WTC11 (cell line): ENCODE results near the gene SULT2B1. TPM values are rescaled to one million over a fixed set of nuclear protein-coding genes. Genes with fewer than 3 reads are reported as not detected.
A peak's percentile ranks its signal among the peaks of the same experiment; 100 is the strongest.

Source experiments
- ATAC-seq: fragments of 200-7000 bp; cut with Tn5 transposase; 2 replicates; pipeline ENCODE4 v1.10.0; 2021; ENCODE audit warnings: mild to moderate bottlenecking, moderate library complexity
- CTCF ChIA-PET: fragments of 300-600 bp; sonication (Branson Sonifier 250); formaldehyde crosslinking; loops from one replicate; lab custom pipeline; 2021; ENCODE audit warnings: antibody characterized with exemption; lab: Charles Lee
- POLR2A ChIA-PET: fragments of 350-600 bp; sonication (Branson Sonifier 250); formaldehyde crosslinking; loops from one replicate; lab custom pipeline; 2021; ENCODE audit warnings: antibody characterized with exemption; lab: Charles Lee
- DNase-seq: peaks from one replicate; pipeline ENCODE4 v3.0.0; 2021; ENCODE audit warnings: low spot score
- H3K27ac Mint-ChIP-seq: 2 replicates; pipeline ENCODE4 v1.8.0; 2021; ENCODE audit warnings: mixed read lengths
- H3K27me3 Mint-ChIP-seq: 2 replicates; pipeline ENCODE4 v1.8.0; 2021; ENCODE audit warnings: low read depth, mild to moderate bottlenecking, moderate library complexity, mixed read lengths
- H3K36me3 Mint-ChIP-seq: 2 replicates; pipeline ENCODE4 v1.8.0; 2021; ENCODE audit warnings: mixed read lengths
- H3K4me1 Mint-ChIP-seq: 2 replicates; pipeline ENCODE4 v1.8.0; 2022; ENCODE audit warnings: mixed read lengths
- H3K4me3 Mint-ChIP-seq: 2 replicates; pipeline ENCODE4 v1.8.0; 2021; ENCODE audit warnings: mild to moderate bottlenecking, moderate library complexity, mixed read lengths
- H3K9me3 Mint-ChIP-seq: 2 replicates; pipeline ENCODE4 v1.8.0; 2021; ENCODE audit warnings: mixed read lengths
- ATF1 ChIP-seq: sonication (generic); formaldehyde crosslinking; IDR thresholded peaks from 2 replicates; pipeline ENCODE4 v1.8.1; 2023; ENCODE audit warnings: mild to moderate bottlenecking, moderate library complexity, missing genetic modification reagents
- CBFB ChIP-seq: sonication (generic); formaldehyde crosslinking; IDR thresholded peaks from 2 replicates; pipeline ENCODE4 v1.8.1; 2022; ENCODE audit warnings: mild to moderate bottlenecking, low read depth, missing genetic modification reagents
- ESRRA ChIP-seq: sonication (generic); formaldehyde crosslinking; IDR thresholded peaks from 2 replicates; pipeline ENCODE4 v1.8.1; 2022; ENCODE audit warnings: mild to moderate bottlenecking, missing genetic modification reagents, borderline replicate concordance
- ETV6 ChIP-seq: sonication (generic); formaldehyde crosslinking; IDR thresholded peaks from 2 replicates; pipeline ENCODE4 v1.8.1; 2022; ENCODE audit warnings: mild to moderate bottlenecking, missing genetic modification reagents
- IRF2 ChIP-seq: sonication (generic); formaldehyde crosslinking; IDR thresholded peaks from 2 replicates; pipeline ENCODE4 v1.8.0; 2022; ENCODE audit warnings: low read depth, missing genetic modification reagents, borderline replicate concordance
- NFATC4 ChIP-seq: fragments of 250-450 bp; sonication (Bioruptor Pico); IDR thresholded peaks from 2 replicates; pipeline ENCODE4 v1.9.0; 2021; ENCODE audit warnings: mild to moderate bottlenecking
- NFE2L1 ChIP-seq: sonication (generic); formaldehyde crosslinking; IDR thresholded peaks from 2 replicates; pipeline ENCODE4 v1.8.1; 2023; ENCODE audit warnings: missing genetic modification reagents
- NR1H2 ChIP-seq: sonication (generic); formaldehyde crosslinking; IDR thresholded peaks from 2 replicates; pipeline ENCODE4 v1.9.0; 2021; ENCODE audit warnings: mild to moderate bottlenecking, moderate library complexity, missing genetic modification reagents
- OVOL2 ChIP-seq: fragments of 250-450 bp; sonication (Bioruptor Pico); IDR thresholded peaks from 2 replicates; pipeline ENCODE4 v1.9.0; 2021; ENCODE audit warnings: mild to moderate bottlenecking, borderline replicate concordance
- SMAD4 ChIP-seq: sonication (generic); formaldehyde crosslinking; IDR thresholded peaks from 2 replicates; pipeline ENCODE4 v1.8.0; 2022; ENCODE audit warnings: mild to moderate bottlenecking, missing genetic modification reagents
- SP1 ChIP-seq: sonication (generic); formaldehyde crosslinking; conservative IDR thresholded peaks from 2 replicates; pipeline ENCODE4 v1.8.1; 2022; ENCODE audit warnings: missing genetic modification reagents
- TCF7 ChIP-seq: sonication (generic); formaldehyde crosslinking; IDR thresholded peaks from 2 replicates; pipeline ENCODE4 v1.8.0; 2022; ENCODE audit warnings: mild to moderate bottlenecking, low read depth, missing genetic modification reagents, moderate library complexity
- TP53 ChIP-seq: sonication (generic); formaldehyde crosslinking; IDR thresholded peaks from 2 replicates; pipeline ENCODE4 v1.8.1; 2023; ENCODE audit warnings: mild to moderate bottlenecking, missing genetic modification reagents
- ZNF121 ChIP-seq: sonication (generic); formaldehyde crosslinking; IDR thresholded peaks from 2 replicates; pipeline ENCODE4 v1.8.0; 2023; ENCODE audit warnings: missing genetic modification reagents
- ZNF138 ChIP-seq: sonication (generic); formaldehyde crosslinking; conservative IDR thresholded peaks from 2 replicates; pipeline ENCODE4 v1.8.1; 2022; ENCODE audit warnings: mild to moderate bottlenecking, moderate library complexity, missing genetic modification reagents
- ZNF263 ChIP-seq: sonication (generic); formaldehyde crosslinking; IDR thresholded peaks from 2 replicates; pipeline ENCODE4 v1.8.1; 2022; ENCODE audit warnings: low read depth, mild to moderate bottlenecking, moderate library complexity, missing genetic modification reagents
- ZNF423 ChIP-seq: fragments of 250-450 bp; sonication (Bioruptor Pico); IDR thresholded peaks from 2 replicates; pipeline ENCODE4 v2.1.2; 2022; ENCODE audit warnings: mild to moderate bottlenecking, moderate library complexity
- total RNA-seq: library from RNA; stranded (reverse); gene quantifications from 3 replicates; pipeline ENCODE4 v1.2.3, GENCODE V29; 2021
- TF ChIP-seq, protein P1 (sequence below): sonication (generic); formaldehyde crosslinking; IDR thresholded peaks from 2 replicates; pipeline ENCODE4 v1.8.1; 2023; ENCODE audit warnings: mild to moderate bottlenecking, missing genetic modification reagents
- TF ChIP-seq, protein P2 (sequence below): fragments of 250-450 bp; sonication (Bioruptor Pico); IDR thresholded peaks from 2 replicates; pipeline ENCODE4 v1.8.0; 2021; ENCODE audit warnings: mild to moderate bottlenecking
- TF ChIP-seq, protein P3 (sequence below): sonication (generic); formaldehyde crosslinking; IDR thresholded peaks from 2 replicates; pipeline ENCODE4 v1.8.0; 2023; ENCODE audit warnings: mild to moderate bottlenecking, missing genetic modification reagents
- TF ChIP-seq, protein P4 (sequence below): sonication (generic); formaldehyde crosslinking; IDR thresholded peaks from 2 replicates; pipeline ENCODE4 v1.8.0; 2022; ENCODE audit warnings: missing genetic modification reagents
- TF ChIP-seq, protein P5 (sequence below): sonication (generic); formaldehyde crosslinking; IDR thresholded peaks from 2 replicates; pipeline ENCODE4 v1.8.1; 2023; ENCODE audit warnings: mild to moderate bottlenecking, moderate library complexity, missing genetic modification reagents
- TF ChIP-seq, protein P6 (sequence below): sonication (generic); formaldehyde crosslinking; IDR thresholded peaks from 2 replicates; pipeline ENCODE4 v1.8.1; 2023; ENCODE audit warnings: mild to moderate bottlenecking, missing genetic modification reagents, moderate library complexity
- TF ChIP-seq, protein P7 (sequence below): sonication (generic); formaldehyde crosslinking; conservative IDR thresholded peaks from 2 replicates; pipeline ENCODE4 v1.8.1; 2023; ENCODE audit warnings: mild to moderate bottlenecking, low read depth, missing genetic modification reagents, moderate library complexity

The SULT2B1 gene
- total RNA-seq, 1 experiment from 2014 or later, result 0.96 TPM

DNA sequence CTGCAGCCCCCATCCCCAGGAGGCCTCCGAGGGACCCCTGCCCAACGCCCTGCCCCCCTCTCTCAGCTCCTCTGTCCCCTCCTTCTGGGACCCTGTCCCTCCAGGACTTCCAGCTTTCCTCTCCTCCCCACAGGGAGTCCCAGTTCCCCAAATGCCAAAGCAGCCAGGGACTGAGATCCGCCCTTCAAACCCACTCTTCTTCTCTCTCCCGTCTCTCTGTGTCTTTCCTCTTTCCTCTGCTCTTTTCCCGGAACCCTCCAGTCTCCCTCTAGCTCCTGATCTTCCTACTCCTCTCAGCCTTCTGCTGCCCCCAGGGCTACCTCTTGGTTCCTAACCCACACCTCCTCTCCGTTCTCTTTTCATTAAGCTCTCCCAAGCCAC lies 93.6 kb downstream of the SULT2B1 start:
- no peak; the same call in none of the 2 replicates for ATAC-seq
- no peak for TF ChIP-seq ZNF121 (CRISPR knock-in tag)
- TF ChIP-seq, protein P1, sequence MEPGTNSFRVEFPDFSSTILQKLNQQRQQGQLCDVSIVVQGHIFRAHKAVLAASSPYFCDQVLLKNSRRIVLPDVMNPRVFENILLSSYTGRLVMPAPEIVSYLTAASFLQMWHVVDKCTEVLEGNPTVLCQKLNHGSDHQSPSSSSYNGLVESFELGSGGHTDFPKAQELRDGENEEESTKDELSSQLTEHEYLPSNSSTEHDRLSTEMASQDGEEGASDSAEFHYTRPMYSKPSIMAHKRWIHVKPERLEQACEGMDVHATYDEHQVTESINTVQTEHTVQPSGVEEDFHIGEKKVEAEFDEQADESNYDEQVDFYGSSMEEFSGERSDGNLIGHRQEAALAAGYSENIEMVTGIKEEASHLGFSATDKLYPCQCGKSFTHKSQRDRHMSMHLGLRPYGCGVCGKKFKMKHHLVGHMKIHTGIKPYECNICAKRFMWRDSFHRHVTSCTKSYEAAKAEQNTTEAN, result no peak
- TF ChIP-seq, protein P2, sequence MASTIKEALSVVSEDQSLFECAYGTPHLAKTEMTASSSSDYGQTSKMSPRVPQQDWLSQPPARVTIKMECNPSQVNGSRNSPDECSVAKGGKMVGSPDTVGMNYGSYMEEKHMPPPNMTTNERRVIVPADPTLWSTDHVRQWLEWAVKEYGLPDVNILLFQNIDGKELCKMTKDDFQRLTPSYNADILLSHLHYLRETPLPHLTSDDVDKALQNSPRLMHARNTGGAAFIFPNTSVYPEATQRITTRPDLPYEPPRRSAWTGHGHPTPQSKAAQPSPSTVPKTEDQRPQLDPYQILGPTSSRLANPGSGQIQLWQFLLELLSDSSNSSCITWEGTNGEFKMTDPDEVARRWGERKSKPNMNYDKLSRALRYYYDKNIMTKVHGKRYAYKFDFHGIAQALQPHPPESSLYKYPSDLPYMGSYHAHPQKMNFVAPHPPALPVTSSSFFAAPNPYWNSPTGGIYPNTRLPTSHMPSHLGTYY (CRISPR knock-in tag), result no peak
- TF ChIP-seq ATF1 (CRISPR knock-in tag), result no peak
- TF ChIP-seq, protein P3, sequence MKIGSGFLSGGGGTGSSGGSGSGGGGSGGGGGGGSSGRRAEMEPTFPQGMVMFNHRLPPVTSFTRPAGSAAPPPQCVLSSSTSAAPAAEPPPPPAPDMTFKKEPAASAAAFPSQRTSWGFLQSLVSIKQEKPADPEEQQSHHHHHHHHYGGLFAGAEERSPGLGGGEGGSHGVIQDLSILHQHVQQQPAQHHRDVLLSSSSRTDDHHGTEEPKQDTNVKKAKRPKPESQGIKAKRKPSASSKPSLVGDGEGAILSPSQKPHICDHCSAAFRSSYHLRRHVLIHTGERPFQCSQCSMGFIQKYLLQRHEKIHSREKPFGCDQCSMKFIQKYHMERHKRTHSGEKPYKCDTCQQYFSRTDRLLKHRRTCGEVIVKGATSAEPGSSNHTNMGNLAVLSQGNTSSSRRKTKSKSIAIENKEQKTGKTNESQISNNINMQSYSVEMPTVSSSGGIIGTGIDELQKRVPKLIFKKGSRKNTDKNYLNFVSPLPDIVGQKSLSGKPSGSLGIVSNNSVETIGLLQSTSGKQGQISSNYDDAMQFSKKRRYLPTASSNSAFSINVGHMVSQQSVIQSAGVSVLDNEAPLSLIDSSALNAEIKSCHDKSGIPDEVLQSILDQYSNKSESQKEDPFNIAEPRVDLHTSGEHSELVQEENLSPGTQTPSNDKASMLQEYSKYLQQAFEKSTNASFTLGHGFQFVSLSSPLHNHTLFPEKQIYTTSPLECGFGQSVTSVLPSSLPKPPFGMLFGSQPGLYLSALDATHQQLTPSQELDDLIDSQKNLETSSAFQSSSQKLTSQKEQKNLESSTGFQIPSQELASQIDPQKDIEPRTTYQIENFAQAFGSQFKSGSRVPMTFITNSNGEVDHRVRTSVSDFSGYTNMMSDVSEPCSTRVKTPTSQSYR (CRISPR knock-in tag), result no peak
- no peak for TF ChIP-seq IRF2
- no peak for TF ChIP-seq OVOL2
- no peak for TF ChIP-seq ZNF138 (CRISPR knock-in tag)
- no peak for TF ChIP-seq ETV6
- TF ChIP-seq, protein P4, sequence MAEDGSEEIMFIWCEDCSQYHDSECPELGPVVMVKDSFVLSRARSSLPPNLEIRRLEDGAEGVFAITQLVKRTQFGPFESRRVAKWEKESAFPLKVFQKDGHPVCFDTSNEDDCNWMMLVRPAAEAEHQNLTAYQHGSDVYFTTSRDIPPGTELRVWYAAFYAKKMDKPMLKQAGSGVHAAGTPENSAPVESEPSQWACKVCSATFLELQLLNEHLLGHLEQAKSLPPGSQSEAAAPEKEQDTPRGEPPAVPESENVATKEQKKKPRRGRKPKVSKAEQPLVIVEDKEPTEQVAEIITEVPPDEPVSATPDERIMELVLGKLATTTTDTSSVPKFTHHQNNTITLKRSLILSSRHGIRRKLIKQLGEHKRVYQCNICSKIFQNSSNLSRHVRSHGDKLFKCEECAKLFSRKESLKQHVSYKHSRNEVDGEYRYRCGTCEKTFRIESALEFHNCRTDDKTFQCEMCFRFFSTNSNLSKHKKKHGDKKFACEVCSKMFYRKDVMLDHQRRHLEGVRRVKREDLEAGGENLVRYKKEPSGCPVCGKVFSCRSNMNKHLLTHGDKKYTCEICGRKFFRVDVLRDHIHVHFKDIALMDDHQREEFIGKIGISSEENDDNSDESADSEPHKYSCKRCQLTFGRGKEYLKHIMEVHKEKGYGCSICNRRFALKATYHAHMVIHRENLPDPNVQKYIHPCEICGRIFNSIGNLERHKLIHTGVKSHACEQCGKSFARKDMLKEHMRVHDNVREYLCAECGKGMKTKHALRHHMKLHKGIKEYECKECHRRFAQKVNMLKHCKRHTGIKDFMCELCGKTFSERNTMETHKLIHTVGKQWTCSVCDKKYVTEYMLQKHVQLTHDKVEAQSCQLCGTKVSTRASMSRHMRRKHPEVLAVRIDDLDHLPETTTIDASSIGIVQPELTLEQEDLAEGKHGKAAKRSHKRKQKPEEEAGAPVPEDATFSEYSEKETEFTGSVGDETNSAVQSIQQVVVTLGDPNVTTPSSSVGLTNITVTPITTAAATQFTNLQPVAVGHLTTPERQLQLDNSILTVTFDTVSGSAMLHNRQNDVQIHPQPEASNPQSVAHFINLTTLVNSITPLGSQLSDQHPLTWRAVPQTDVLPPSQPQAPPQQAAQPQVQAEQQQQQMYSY (CRISPR knock-in tag), result peak; percentile 91
- 0 out of 2 replicates have a peak, but pooled peaks have one; percentile 19 for TF ChIP-seq NFE2L1 (CRISPR knock-in tag)
- TF ChIP-seq, protein P5, sequence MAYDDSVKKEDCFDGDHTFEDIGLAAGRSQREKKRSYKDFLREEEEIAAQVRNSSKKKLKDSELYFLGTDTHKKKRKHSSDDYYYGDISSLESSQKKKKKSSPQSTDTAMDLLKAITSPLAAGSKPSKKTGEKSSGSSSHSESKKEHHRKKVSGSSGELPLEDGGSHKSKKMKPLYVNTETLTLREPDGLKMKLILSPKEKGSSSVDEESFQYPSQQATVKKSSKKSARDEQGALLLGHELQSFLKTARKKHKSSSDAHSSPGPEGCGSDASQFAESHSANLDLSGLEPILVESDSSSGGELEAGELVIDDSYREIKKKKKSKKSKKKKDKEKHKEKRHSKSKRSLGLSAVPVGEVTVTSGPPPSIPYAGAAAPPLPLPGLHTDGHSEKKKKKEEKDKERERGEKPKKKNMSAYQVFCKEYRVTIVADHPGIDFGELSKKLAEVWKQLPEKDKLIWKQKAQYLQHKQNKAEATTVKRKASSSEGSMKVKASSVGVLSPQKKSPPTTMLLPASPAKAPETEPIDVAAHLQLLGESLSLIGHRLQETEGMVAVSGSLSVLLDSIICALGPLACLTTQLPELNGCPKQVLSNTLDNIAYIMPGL, result no peak
- TF ChIP-seq TP53 (CRISPR knock-in tag), result no peak
- TF ChIP-seq, protein P6, sequence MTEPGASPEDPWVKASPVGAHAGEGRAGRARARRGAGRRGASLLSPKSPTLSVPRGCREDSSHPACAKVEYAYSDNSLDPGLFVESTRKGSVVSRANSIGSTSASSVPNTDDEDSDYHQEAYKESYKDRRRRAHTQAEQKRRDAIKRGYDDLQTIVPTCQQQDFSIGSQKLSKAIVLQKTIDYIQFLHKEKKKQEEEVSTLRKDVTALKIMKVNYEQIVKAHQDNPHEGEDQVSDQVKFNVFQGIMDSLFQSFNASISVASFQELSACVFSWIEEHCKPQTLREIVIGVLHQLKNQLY, result no peak
- TF ChIP-seq ZNF263 (CRISPR knock-in tag), result peak; percentile 66; the same call in 1 of the 2 replicates
- TF ChIP-seq, protein P7, sequence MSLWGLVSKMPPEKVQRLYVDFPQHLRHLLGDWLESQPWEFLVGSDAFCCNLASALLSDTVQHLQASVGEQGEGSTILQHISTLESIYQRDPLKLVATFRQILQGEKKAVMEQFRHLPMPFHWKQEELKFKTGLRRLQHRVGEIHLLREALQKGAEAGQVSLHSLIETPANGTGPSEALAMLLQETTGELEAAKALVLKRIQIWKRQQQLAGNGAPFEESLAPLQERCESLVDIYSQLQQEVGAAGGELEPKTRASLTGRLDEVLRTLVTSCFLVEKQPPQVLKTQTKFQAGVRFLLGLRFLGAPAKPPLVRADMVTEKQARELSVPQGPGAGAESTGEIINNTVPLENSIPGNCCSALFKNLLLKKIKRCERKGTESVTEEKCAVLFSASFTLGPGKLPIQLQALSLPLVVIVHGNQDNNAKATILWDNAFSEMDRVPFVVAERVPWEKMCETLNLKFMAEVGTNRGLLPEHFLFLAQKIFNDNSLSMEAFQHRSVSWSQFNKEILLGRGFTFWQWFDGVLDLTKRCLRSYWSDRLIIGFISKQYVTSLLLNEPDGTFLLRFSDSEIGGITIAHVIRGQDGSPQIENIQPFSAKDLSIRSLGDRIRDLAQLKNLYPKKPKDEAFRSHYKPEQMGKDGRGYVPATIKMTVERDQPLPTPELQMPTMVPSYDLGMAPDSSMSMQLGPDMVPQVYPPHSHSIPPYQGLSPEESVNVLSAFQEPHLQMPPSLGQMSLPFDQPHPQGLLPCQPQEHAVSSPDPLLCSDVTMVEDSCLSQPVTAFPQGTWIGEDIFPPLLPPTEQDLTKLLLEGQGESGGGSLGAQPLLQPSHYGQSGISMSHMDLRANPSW, result no peak
- TF ChIP-seq CBFB (CRISPR knock-in tag), result no peak
- no peak for TF ChIP-seq ESRRA (CRISPR knock-in tag)
- no peak for TF ChIP-seq NR1H2 (CRISPR knock-in tag)
- TF ChIP-seq TCF7, result no peak
- no peak for TF ChIP-seq NFATC4 (CRISPR knock-in tag)
- TF ChIP-seq ZNF423 (CRISPR knock-in tag), result no peak
- no peak for TF ChIP-seq SP1 (CRISPR knock-in tag)
- TF ChIP-seq SMAD4 (CRISPR knock-in tag), result no peak
- peak; percentile 41 for DNase-seq
- CTCF ChIA-PET, result interaction anchor here (0.7 to 2.4 kb wide), 39 partner anchors 9 to 580 kb away, joined by 3 to 41 read pairs (median 5); partner anchors contain the start of genes BCAT2, DBP, FUT2 and GYS1
- Mint-ChIP-seq H3K27me3 (peaks cover 2% of the 10 kb centered on the region), H3K4me3 (peak overlapping the region; percentile 85), H3K9me3 (no peaks in the 10 kb centered on the region), H3K4me1 (peaks cover 9% of the 10 kb centered on the region), H3K36me3 (peaks cover 3% of the 10 kb centered on the region; the same call in 1 of the 2 replicates), H3K27ac (peak overlapping the region; percentile 84)
- POLR2A ChIA-PET, result interaction anchor here (0.7 to 2.7 kb wide), 12 partner anchors 11 to 165 kb away, joined by 3 to 20 read pairs (median 5); partner anchors contain the start of genes BCAT2, FAM83E, FUT2 and SPHK2
